DMS153 (cell line): ENCODE data around the gene ERBB2.
"Not testable (repeated sequence)": the region's sequence is repeated elsewhere in the genome, so short reads cannot be mapped to it uniquely, and the experiment has no call there.

Source experiments
- DNase-seq: peaks from one replicate; lab custom pipeline; 2025; lab: John Stamatoyannopoulos, UW

ERBB2 gene

GRCh38 chr17:39703913-39704312, 4.0 kb downstream of the ERBB2 start:
- DNase-seq: no peak

GRCh38 chr17:39704821-39705551, 5.1 kb downstream of the ERBB2 start:
- no peak for DNase-seq

- no peak for DNase-seq
Observed at GRCh38 chr17:39705786-39706348, 6.0 kb downstream of the ERBB2 start.

- no peak for DNase-seq
Observed at GRCh38 chr17:39706383-39706782, 6.5 kb downstream of the ERBB2 start.

GRCh38 chr17:39706921-39707337, 7.1 kb downstream of the ERBB2 start:
- DNase-seq: no peak

GRCh38 chr17:39709319-39709997, 9.6 kb downstream of the ERBB2 start:
- no peak for DNase-seq

GRCh38 chr17:39709998-39710964, 10.4 kb downstream of the ERBB2 start:
- no peak for DNase-seq

- not testable (repeated sequence) for DNase-seq
Observed at GRCh38 chr17:39711071-39711470, 11.2 kb downstream of the ERBB2 start.

GRCh38 chr17:39711851-39712250, 12.0 kb downstream of the ERBB2 start:
- no peak for DNase-seq

GRCh38 chr17:39714234-39714633, 14.4 kb downstream of the ERBB2 start:
- no peak for DNase-seq

GRCh38 chr17:39715375-39716072, 15.7 kb downstream of the ERBB2 start:
- no peak for DNase-seq

- DNase-seq: no peak
Observed at GRCh38 chr17:39716073-39716818, 16.4 kb downstream of the ERBB2 start.

- no peak for DNase-seq
Observed at GRCh38 chr17:39716879-39717536, 17.1 kb downstream of the ERBB2 start.

- DNase-seq: no peak
Observed at GRCh38 chr17:39717660-39718059, 17.8 kb downstream of the ERBB2 start.

GRCh38 chr17:39719563-39720355, 19.9 kb downstream of the ERBB2 start:
- no peak for DNase-seq

- no peak for DNase-seq
Observed at GRCh38 chr17:39722104-39722503, 22.2 kb downstream of the ERBB2 start.

- no peak for DNase-seq
Observed at GRCh38 chr17:39722965-39723848, 23.3 kb downstream of the ERBB2 start.

- DNase-seq: no peak
Observed at GRCh38 chr17:39724731-39725130, 24.9 kb downstream of the ERBB2 start.
